Left ventricle myocardium inferior (tissue), 1 donor: ENCODE data around the gene SPAG9. TPM values are rescaled to one million over a fixed set of nuclear protein-coding genes. Genes with fewer than 3 reads are reported as not detected.

Experiments used
- DNase-seq: peaks from one replicate; pipeline ENCODE4 v3.0.0-alpha.2; 2020
- H3K27ac ChIP-seq: fragments of 200-600 bp; replicated peaks from 2 replicates; pipeline ENCODE4 v1.8.0; 2021
- H3K27me3 ChIP-seq: fragments of 200-600 bp; 2 replicates; pipeline ENCODE4 v1.8.0; 2021; ENCODE audit warnings: low read depth
- H3K36me3 ChIP-seq: fragments of 200-600 bp; 2 replicates; pipeline ENCODE4 v1.8.0; 2021
- H3K4me1 ChIP-seq: fragments of 200-600 bp; 2 replicates; pipeline ENCODE4 v1.8.0; 2021
- H3K4me3 ChIP-seq: fragments of 200-600 bp; 2 replicates; pipeline ENCODE4 v1.8.0; 2021; ENCODE audit warnings: mild to moderate bottlenecking, moderate library complexity
- H3K9me3 ChIP-seq: fragments of 200-600 bp; replicated peaks from 2 replicates; pipeline ENCODE4 v1.8.0; 2021
- intact Hi-C: fragments of 100-400 bp; cut with micrococcal nuclease; formaldehyde crosslinking; loops from one replicate; pipeline ENCODE4 v1.11.0; 2022
- total RNA-seq: library from RNA; stranded (reverse); fragmentation: NEBNext Ultra II Directional; extraction: Animal tissue kit (Norgen Biotek cat#: 25700); gene quantifications from one replicate; pipeline ENCODE4 v1.2.1, GENCODE V29; 2021
- TF ChIP-seq, protein P1 (sequence below): fragments of 200-600 bp; IDR thresholded peaks from 2 replicates; pipeline ENCODE4 v1.8.0; 2021; ENCODE audit warnings: antibody characterized with exemption, mild to moderate bottlenecking, borderline replicate concordance
- donor health status: DM: no; HTN: yes; CAD: no; lungs with severe emphysema.

The SPAG9 gene
- total RNA-seq, 1 donor from 2014 or later: 43.8 TPM

DNA sequence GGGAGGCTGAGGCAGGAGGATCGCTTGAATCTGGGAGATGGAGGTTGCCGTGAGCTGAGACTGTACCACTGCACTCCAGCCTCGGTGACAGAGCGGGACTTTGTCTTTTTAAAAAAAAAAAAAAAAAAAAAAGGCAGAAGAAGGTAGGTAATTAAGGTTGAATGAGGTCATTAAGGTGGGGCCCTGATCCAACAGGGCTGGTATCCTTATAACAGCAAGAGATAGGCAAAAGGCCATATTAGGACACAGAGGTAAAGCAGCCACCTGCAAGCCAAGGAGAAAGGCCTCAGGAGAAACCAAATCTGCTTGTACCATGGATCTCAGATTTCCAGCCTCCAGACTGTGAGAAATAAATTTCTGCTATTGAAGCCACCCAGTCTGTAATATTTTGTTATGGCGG lies 60.3 kb downstream of the SPAG9 start:
- Histone ChIP-seq H3K27me3 (no peaks in the 10 kb centered on the region), H3K9me3 (no peaks in the 10 kb centered on the region), H3K27ac (no peak overlapping the region), H3K36me3 (no peaks in the 10 kb centered on the region), H3K4me3 (no peak overlapping the region), H3K4me1 (peaks cover 41% of the 10 kb centered on the region)
- intact Hi-C loops: no loop called here
- DNase-seq: no peak
- TF ChIP-seq, protein P1, sequence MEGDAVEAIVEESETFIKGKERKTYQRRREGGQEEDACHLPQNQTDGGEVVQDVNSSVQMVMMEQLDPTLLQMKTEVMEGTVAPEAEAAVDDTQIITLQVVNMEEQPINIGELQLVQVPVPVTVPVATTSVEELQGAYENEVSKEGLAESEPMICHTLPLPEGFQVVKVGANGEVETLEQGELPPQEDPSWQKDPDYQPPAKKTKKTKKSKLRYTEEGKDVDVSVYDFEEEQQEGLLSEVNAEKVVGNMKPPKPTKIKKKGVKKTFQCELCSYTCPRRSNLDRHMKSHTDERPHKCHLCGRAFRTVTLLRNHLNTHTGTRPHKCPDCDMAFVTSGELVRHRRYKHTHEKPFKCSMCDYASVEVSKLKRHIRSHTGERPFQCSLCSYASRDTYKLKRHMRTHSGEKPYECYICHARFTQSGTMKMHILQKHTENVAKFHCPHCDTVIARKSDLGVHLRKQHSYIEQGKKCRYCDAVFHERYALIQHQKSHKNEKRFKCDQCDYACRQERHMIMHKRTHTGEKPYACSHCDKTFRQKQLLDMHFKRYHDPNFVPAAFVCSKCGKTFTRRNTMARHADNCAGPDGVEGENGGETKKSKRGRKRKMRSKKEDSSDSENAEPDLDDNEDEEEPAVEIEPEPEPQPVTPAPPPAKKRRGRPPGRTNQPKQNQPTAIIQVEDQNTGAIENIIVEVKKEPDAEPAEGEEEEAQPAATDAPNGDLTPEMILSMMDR: no peak

DNA sequence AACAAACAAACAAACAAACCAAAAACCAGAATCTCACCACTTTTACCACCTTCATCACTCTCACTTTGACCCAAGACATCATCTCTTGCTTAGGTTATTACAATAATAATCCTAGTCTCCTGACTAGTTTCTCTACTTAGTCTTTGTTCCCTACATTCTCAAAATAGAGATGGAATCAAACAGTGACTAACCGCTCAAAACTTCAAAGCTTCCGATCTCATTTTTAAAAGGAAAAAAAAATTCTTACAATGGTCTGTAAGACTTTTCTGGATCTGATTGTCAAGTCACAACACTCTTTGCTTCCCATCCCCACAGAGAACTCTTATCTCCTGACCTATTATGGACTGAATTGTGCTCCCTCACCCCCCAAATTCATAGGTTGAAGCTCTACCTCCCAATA lies 60.9 kb downstream of the SPAG9 start:
- TF ChIP-seq, protein P1: no peak
- intact Hi-C loops: no loop called here
- H3K9me3 ChIP-seq: no peaks in the 10 kb centered on the region
- no peaks in the 10 kb centered on the region for H3K27me3 ChIP-seq
- peaks cover 44% of the 10 kb centered on the region for H3K4me1 ChIP-seq
- no peak overlapping the region for H3K27ac ChIP-seq
- no peaks in the 10 kb centered on the region for H3K36me3 ChIP-seq
- H3K4me3 ChIP-seq: no peak overlapping the region
- no peak for DNase-seq

DNA sequence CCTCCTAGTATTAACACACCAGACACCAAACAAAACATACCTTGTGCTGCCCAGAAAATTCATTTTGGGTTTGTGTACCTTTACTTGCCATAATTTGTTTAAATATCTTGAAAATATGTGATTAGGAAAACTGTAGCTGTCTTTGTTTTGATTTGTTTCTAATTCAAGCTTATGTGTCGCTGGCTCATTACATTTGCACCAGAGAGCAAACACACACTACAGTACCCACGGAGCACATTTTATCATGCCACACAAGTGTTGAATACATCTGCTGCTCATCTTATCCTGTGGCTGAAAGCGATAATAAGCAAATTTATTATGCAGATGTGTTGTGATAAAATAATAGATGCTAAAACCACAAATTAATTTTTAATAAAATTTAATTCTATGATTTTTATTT lies 63.1 kb downstream of the SPAG9 start:
- Histone ChIP-seq H3K27ac (peak overlapping the region; percentile 79), H3K27me3 (no peaks in the 10 kb centered on the region), H3K4me3 (peak overlapping the region; percentile 22), H3K36me3 (no peaks in the 10 kb centered on the region), H3K4me1 (peaks cover 39% of the 10 kb centered on the region), H3K9me3 (no peaks in the 10 kb centered on the region)
- no peak for DNase-seq
- TF ChIP-seq, protein P1: no peak
- intact Hi-C loops: no loop called here

DNA sequence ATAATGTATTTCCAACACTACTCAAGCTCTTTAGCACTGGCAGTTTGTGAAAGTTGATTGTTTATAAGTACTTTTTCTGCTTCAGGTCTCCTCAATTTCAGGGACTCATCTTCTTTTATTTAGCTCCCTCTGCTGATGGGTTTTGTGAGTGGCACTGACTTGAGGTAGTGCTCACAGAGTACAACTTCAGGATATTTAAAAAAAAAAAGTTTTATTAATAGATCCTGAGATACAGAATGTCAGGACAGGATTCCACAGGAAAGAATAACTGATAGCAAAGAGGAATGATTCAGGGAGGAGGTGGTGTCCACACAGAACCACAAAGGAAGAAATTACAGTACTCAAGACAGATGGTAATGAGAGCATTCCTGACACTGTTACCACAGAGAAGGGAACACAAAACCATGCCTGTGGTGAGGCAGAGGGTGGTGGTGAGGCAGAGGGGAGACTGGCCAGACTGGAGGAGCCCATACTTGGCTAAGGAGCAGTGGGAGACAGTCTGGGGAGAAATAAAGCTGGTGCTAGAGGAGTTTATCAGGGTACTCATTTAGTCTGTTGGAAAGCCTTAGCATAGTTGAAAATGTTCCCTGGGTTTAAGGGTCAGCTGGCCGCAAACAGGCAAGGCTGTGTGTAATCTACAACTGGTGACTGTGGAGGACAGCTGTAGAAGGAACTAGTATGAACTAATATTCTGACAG lies 63.7 kb downstream of the SPAG9 start:
- intact Hi-C loops: no loop called here
- H3K27me3 ChIP-seq: no peaks in the 10 kb centered on the region
- H3K9me3 ChIP-seq: no peaks in the 10 kb centered on the region
- peak overlapping the region; percentile 22 for H3K4me3 ChIP-seq
- H3K36me3 ChIP-seq: no peaks in the 10 kb centered on the region
- TF ChIP-seq, protein P1: peak; percentile 71
- peak overlapping the region; percentile 79 for H3K27ac ChIP-seq
- no peak for DNase-seq
- peaks cover 39% of the 10 kb centered on the region for H3K4me1 ChIP-seq

DNA sequence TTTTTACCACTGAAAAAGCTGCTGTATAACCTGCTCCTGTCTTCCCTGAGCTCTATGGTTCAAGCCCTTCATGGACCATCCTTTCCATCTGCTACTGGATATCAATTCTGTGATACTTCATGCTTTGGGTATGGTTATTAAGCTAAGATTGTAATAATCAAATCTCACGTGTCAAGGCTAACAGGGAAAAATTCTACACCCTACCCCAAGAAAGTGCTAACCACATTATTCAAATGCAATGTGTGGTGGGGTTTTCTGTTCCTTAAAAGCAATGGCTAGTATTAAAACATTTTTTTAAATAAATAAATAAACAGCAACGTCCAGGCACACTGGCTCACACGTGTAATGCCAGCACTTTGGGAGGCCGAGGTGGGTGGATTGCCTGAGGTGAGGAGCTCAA lies 65.9 kb downstream of the SPAG9 start:
- DNase-seq: no peak

More for the DNA sequence above, 65.9 kb downstream of the SPAG9 start:
- TF ChIP-seq, protein P1: no peak
- intact Hi-C loops: no loop called here
- no peaks in the 10 kb centered on the region for H3K9me3 ChIP-seq
- H3K36me3 ChIP-seq: no peaks in the 10 kb centered on the region
- H3K27ac ChIP-seq: no peak overlapping the region
- peaks cover 39% of the 10 kb centered on the region for H3K4me1 ChIP-seq
- H3K4me3 ChIP-seq: no peak overlapping the region
- H3K27me3 ChIP-seq: no peaks in the 10 kb centered on the region
